Umbilical cord (tissue), 2 donors: ENCODE measurements around the gene PIAS4. TPM values are rescaled to one million over a fixed set of nuclear protein-coding genes. Genes with fewer than 3 reads are reported as not detected.

ENCODE experiments used
- DNase-seq: peaks from one replicate; pipeline ENCODE4 v3.0.0-alpha.2; 2015; ENCODE audit warnings: low spot score
- total RNA-seq: library from RNA; depleted of rRNA; stranded (reverse); fragments of >200 nt; gene quantifications from one replicate; pipeline ENCODE4 v1.2.3, GENCODE V29; 2014; ENCODE audit warnings: low replicate concordance; ENCODE audit not compliant: insufficient read depth

Gene PIAS4
- total RNA-seq, 1 donor from 2014 or later = 11.6 TPM

DNA sequence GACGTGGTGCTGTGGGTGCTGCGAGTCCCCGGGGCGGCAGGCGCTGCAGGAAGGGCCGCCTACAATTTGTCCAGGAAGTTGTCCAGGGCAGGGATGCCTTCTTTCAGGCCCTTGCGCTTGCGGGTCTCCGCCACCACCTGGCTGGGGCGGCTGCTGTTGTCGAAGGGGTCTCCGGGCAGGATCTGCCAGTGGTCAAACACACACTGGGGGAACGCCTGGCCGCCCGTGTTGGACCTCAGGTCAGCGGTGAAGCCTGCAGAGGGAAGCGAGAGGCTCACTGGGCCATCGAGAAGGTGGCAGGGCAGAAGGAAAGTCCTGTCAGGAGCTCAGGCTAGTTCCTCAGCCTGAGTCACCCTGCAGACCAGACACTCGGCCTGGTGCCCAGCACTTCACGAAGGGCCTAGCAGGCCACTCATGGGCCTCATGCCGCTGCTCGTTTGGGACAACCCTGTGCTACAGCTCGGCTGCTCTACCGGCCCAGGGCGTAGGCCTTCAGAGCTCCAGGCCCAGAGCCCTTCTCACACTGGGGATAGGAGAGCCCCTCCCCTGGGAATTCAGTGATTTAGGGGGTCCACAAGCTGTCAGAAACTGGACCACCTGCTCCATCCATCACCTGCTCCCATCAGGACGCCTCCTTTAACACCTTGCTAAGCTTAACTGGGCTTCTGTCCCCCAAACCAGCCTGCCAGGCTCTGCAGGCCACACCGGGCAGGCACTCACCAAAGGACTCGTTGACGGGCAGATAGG, 30.9 kb upstream of the PIAS4 start:
- no peak for DNase-seq

GRCh38 chr19:3977242-3978143, 30.0 kb upstream of the PIAS4 start:
- no peak for DNase-seq

DNA sequence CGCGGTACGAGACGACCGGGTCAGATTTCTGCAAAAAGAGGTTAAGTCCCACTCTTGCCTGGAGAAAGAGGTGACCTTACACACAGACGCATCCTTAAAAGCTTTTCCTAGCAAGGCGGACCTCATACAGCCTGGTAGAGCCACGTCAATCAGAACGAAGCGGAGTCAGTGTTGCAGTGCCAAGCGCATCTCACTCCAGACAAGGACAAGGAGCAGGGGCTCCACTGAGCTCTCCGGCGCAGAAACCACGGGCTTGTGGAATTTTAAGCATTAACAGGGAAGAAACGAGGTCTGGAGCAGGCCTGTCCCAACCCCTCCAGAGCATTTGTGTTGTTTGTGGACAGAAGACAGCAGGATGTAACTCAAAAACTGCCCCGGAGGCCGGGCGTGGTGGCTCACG, 29.4 kb upstream of the PIAS4 start:
- DNase-seq = no peak

- DNase-seq = no peak
Observed at GRCh38 chr19:3979289-3979673, 28.3 kb upstream of the PIAS4 start.

DNA sequence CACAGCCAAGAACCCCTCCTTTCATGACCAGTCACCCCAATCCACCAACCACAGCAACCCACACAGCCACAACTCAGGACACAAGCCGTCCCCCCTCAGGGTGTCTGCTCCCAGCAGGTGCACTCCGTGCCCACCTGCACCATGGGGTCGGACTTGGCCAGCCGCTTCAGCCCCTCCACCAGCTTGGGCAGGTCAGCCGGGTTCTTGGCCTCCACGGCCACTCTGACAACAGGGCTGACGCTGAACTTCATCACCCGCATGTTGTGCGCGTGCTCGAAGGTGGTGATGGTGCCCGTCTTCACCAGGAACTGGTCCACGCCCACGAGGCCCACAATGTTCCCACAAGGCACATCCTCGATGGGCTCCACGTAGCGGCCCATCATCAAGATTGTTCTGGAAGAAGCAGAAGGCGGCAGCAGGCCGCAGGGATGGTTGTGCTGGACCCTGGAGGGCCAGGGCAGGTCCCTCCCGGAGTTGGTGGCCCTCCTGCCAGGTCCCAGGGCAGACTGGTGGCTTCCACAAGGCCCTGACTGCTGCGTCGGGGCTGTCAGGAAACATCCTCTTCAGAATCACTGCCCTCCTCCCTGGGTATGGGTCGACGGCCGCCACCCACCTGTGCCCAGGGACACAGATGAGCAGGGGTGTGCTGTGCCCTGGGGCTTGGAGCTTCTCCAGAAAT, 27.7 kb upstream of the PIAS4 start:
- no peak for DNase-seq

DNA sequence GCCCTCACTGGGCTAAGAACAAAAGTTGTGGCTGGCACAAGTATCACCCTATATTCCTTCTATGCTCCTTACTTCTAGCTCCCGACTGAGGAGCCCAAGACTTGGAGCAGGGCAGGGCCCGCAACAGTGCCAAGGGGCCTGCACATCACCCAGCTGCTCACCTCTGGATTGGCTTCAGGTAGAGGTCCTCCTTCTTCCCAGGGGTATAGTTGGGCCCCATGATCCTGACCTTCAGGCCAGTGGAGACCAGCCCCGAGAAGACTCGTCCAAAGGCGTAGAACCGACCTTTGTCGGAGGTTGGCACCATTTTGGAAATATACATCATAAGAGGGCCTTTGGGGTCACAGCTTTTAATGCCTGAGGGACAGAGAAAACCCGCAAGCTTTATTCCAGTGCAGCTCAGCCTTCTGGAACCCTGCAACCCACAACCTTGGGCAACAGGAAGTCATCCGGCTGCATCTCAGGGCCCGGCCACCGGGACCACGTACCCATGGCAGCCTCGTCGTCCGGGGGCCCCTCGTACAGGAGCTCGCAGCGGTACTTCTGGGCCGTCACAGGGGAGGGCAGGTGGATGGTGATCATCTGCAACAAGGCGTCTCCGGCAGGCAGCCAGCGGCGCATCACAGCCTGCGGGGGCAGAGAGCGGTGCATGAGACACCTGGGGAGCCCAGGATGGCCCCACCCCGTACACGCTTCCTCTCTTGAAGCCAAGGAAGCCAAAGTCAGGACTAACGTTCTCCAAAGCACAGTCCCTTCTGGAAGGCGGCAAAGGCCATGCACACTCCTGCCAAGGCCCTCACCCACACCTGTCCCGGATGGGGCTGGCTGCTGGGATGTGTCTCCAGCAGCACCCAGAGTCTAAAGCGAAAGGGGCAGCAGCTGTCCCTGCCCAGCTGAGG, 26.9 kb upstream of the PIAS4 start:
- DNase-seq = no peak

GRCh38 chr19:3981373-3981735, 26.2 kb upstream of the PIAS4 start:
- DNase-seq = no peak

- DNase-seq = no peak
Observed at GRCh38 chr19:3981736-3982681, 25.5 kb upstream of the PIAS4 start.

- DNase-seq = no peak
Observed at GRCh38 chr19:3982701-3983541, 24.6 kb upstream of the PIAS4 start.

GRCh38 chr19:3983542-3983914, 24.0 kb upstream of the PIAS4 start:
- DNase-seq = no peak

- DNase-seq = no peak
Observed at GRCh38 chr19:3983936-3984583, 23.5 kb upstream of the PIAS4 start.

GRCh38 chr19:3984584-3984907, 23.0 kb upstream of the PIAS4 start:
- no peak for DNase-seq

GRCh38 chr19:3984908-3985642, 22.5 kb upstream of the PIAS4 start, which contains the start of gene EEF2:
TSS of gene EEF2 (minus strand) at chr19:3985463. CDS start at chr19:3985380, 83 bp downstream.
- peak; percentile 89 for DNase-seq

DNA sequence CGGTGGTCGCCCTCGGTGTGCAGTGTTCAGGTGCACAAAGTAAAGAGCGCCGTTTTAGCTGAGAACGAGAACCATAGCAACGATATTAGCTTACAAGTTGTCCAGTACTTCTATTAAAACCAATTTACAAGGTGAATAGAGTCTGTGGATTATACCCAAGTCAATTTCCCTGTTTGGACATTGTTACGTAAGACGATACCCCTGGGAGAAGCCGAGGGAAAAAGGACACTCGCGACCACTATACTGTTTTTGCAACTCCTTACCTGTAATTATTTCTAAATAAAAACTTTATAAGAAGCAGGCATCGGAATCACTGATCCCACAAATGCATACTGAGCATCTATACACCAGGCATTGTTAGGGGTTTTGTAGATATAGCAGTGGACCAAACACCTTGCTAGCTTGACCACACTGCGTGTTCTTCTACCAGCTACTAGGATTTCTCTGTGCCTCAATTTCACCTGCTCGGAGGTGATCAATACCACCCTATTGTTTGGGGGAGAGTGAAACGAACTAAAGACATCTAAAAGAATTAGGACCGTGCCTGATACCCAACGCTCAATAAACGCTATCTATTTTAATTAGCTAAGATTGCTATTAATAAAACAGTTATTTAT, 21.8 kb upstream of the PIAS4 start:
- no peak for DNase-seq

DNA sequence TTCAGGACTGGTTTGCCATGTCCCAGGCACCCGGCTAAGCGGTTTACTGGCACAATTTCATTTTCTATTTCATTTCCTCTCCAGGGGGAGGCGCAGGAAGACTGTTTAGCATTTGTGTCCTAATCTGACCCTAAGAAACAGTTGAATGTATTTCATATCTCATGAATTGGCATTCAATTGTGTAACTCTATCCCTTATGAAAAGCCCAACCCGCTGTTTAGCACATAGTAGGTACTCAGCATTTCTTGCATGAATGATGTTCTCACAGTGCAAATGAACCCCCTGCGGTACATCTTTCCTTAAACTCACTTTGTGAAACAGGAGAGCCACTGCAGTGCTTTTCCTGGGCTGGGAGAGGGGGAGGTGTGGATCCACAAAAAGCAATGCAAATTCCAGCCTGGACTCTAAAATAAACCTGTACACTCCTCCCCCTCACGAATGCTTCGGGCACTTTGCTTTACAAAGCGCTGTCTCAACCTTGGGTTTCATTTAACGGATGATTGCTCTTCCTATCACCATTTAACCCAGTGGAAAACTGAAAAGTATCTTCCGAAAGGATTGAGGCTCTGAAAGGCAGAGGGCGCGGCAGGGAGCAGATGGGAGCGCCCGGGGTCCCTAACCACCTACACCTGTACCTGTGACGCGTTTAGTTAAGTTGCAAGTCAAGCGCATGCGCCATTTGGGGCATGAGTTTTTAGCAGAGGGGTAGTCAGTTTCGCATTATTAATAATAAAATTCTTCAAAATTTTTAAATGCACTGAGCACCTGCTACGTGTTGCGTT, 21.1 kb upstream of the PIAS4 start:
- peak; percentile 85 for DNase-seq

GRCh38 chr19:3987619-3988371, 19.7 kb upstream of the PIAS4 start:
- DNase-seq = peak; percentile 90
